ENCODE results near the gene CGRRF1.

The CGRRF1 gene

DNA sequence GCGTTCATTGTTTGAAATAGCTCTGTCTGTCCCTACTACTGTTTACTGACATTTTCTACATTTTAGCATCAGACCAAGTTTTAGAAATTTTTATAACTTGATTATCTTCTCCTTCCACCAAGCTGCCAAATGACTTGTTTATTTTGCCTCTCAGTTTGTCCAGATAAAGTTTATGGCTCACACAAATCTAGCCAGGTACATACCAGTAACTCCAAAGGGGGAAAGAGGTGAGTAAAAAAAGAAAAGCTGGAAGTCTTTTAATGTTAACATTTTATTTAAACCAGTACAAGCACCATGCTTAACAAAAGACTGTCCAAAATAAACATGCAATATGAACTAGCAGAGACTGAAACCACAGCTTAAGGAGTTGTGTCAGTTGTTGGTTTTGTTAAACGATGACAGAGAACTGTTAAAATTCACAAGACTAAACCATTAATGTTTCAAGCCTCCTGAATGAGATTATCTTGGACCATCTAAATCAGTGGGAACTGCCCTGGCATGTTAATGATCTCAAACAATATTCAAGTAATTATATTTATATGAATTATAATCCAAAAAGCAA lies 35.4 kb upstream of the CGRRF1 start:
- no peak for TF ChIP-seq CTCF (IDR thresholded peaks at IDR 0.05)
- TF ChIP-seq ZFX (IDR thresholded peaks at IDR 0.05; ENCODE audit: borderline replicate concordance), result no peak
- H3K27ac ChIP-seq, result peak overlapping the region; percentile 81

DNA sequence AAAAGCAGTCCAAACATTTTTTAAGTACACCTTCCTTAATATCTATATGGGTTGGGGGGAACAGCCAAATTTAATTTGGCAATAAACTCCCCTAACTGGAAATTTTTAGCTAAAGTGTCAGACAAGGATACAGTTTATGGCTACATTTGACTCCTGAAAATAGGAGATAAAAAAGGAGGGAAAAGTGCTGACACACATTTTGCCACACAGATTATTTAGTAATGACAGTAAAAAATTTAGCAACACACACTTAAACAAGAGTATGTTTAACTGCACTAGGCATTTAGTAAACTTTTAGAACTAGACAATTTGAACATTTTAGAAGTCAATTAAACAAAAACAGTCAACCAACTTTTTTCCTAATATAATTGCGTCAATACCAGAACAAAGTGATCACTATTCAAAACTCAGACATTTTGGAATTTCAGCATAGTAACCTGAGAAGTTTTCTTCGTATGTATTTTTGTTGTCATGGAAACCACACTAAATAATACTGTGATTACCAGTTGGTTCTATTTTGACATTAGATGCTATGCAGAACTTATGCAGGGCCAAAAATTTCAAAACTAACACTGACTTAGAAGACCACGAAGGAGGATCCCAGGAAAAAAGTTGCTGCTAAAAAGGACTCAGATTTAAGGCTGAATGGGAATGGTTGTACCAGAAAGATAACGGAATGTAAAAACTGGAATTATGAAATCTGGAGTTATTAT lies 34.4 kb upstream of the CGRRF1 start:
- TF ChIP-seq CTCF (IDR thresholded peaks at IDR 0.05) (no peak), ZFX (IDR thresholded peaks at IDR 0.05; ENCODE audit: borderline replicate concordance) (no peak)
- peak overlapping the region; percentile 81 for H3K27ac ChIP-seq

- TF ChIP-seq CTCF (IDR thresholded peaks at IDR 0.05), result no peak
- no peak for TF ChIP-seq ZFX (IDR thresholded peaks at IDR 0.05; ENCODE audit: borderline replicate concordance)
Measured at GRCh38 chr14:54475911-54476310, 33.8 kb upstream of the CGRRF1 start.

GRCh38 chr14:54478636-54479215 lies 31.0 kb upstream of the CGRRF1 start:
- no peak overlapping the region for H3K27ac ChIP-seq
- TF ChIP-seq ZFX (IDR thresholded peaks at IDR 0.05; ENCODE audit: borderline replicate concordance), result no peak
- no peak for TF ChIP-seq CTCF (IDR thresholded peaks at IDR 0.05)

More at GRCh38 chr14:54475911-54476310, 33.8 kb upstream of the CGRRF1 start:
- H3K27ac ChIP-seq, result no peak overlapping the region

- no peak overlapping the region for H3K27ac ChIP-seq
- TF ChIP-seq ZFX (IDR thresholded peaks at IDR 0.05; ENCODE audit: borderline replicate concordance) (no peak), CTCF (IDR thresholded peaks at IDR 0.05) (no peak)
Measured at GRCh38 chr14:54480830-54481562, 28.7 kb upstream of the CGRRF1 start.

DNA sequence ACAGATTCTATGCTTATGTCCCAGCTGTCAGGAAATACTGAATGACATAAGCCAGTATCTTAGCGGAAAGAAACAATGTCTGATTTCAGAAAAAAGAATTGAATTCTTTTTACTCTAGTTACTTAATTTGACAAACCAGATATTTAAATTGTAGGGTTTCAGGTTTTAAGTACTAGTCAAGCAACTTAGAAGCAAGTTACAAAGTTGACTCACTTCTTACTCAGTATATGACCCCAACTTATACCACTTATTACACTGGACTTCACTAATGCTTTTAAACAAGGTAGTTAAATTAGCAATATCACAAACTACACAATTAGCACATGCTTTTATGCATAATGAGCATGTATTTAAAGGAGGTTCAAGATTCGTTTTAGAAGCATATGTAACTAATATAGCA lies 28.0 kb upstream of the CGRRF1 start:
- no peak overlapping the region for H3K27ac ChIP-seq
- no peak for TF ChIP-seq ZFX (IDR thresholded peaks at IDR 0.05; ENCODE audit: borderline replicate concordance)
- TF ChIP-seq CTCF (IDR thresholded peaks at IDR 0.05), result no peak
